K562 (cell line): ENCODE results near the gene BZW2. TPM values are rescaled to one million over a fixed set of nuclear protein-coding genes. Genes with fewer than 3 reads are reported as not detected.

Experiments used
- ARNT ChIP-seq, 2 experiments: fragments of 450-650 bp; IDR thresholded peaks; 2 replicates each; pipeline ENCODE4 v1.6.1; 2016; ENCODE audit warnings: mild to moderate bottlenecking in 1 of 2
- ATF2 ChIP-seq: sonication (generic); formaldehyde crosslinking; IDR thresholded peaks from 2 replicates; pipeline ENCODE4 v1.8.1; 2022; ENCODE audit warnings: missing genetic modification reagents
- BCLAF1 ChIP-seq, 2 experiments: fragments of 450-650 bp in 1 of 2; IDR thresholded peaks; 2 replicates each; pipeline ENCODE4 v1.6.1; 2011 to 2017; ENCODE audit warnings: low read depth in 2 of 2, antibody characterized with exemption in 1 of 2, borderline replicate concordance in 1 of 2, low read length in 1 of 2, mild to moderate bottlenecking in 1 of 2, mixed read lengths in 1 of 2; ENCODE audit not compliant: control insufficient read depth in 1 of 2
- DPF2 ChIP-seq: fragments of 450-650 bp; IDR thresholded peaks from 2 replicates; pipeline ENCODE4 v1.6.1; 2016
- HLTF ChIP-seq: fragments of 450-650 bp; IDR thresholded peaks from 2 replicates; pipeline ENCODE4 v1.6.1; 2016
- JUNB ChIP-seq: fragments of 450-650 bp; formaldehyde crosslinking; conservative IDR thresholded peaks from 2 replicates; pipeline ENCODE4 v1.4.0; 2020; ENCODE audit warnings: mild to moderate bottlenecking
- KAT8 ChIP-seq: fragments of 450-650 bp; IDR thresholded peaks from 2 replicates; pipeline ENCODE4 v1.6.1; 2016; ENCODE audit warnings: low read depth, mild to moderate bottlenecking
- POLR2AphosphoS5 ChIP-seq: IDR thresholded peaks from 2 replicates; pipeline ENCODE4 v1.6.1; 2011; ENCODE audit warnings: mild to moderate bottlenecking, low read depth, low read length, moderate library complexity; ENCODE audit not compliant: control insufficient read depth, insufficient read depth
- RCOR1 ChIP-seq, 2 experiments: IDR thresholded peaks; 2 replicates each; pipeline ENCODE4 v1.6.1; 2012; ENCODE audit warnings: low read depth in 2 of 2, low read length in 2 of 2, borderline replicate concordance in 1 of 2, improper control_type of control experiment in 1 of 2
- SIRT6 ChIP-seq: IDR thresholded peaks from one replicate; pipeline ENCODE4 v1.6.1; 2012; ENCODE audit warnings: low read depth, mild to moderate bottlenecking, control low read depth, inconsistent platforms, low read length, moderate library complexity
- TAF1 ChIP-seq: IDR thresholded peaks from 2 replicates; pipeline ENCODE4 v1.6.1; 2011; ENCODE audit warnings: mild to moderate bottlenecking, low read length, moderate library complexity; ENCODE audit not compliant: insufficient read depth, control insufficient read depth, severe bottlenecking; ENCODE audit errors: extremely low read depth
- YY1 ChIP-seq, 3 experiments: IDR thresholded peaks; 2 replicates each; pipeline ENCODE4 v1.6.1; 2011; ENCODE audit warnings: low read length in 2 of 3, mild to moderate bottlenecking in 2 of 3, moderate library complexity in 2 of 3, borderline replicate concordance in 1 of 3, control low read depth in 1 of 3, low read depth in 1 of 3; ENCODE audit not compliant: insufficient read depth in 3 of 3, insufficient replicate concordance in 2 of 3, control insufficient read depth in 1 of 3, insufficient read length in 1 of 3; ENCODE audit errors: extremely low read depth in 1 of 3
- ZBTB49 ChIP-seq: sonication (generic); formaldehyde crosslinking; IDR thresholded peaks from 2 replicates; pipeline ENCODE4 v1.8.0; 2022; ENCODE audit warnings: missing genetic modification reagents, mild to moderate bottlenecking, borderline replicate concordance
- ZNF277 ChIP-seq: fragments of 250-450 bp; sonication (Bioruptor Pico); IDR thresholded peaks from 2 replicates; pipeline ENCODE4 v1.8.0; 2022; ENCODE audit warnings: inconsistent platforms, mild to moderate bottlenecking, moderate library complexity, borderline replicate concordance
- polyA plus RNA-seq, 8 experiments: library from polyadenylated mRNA; depleted of rRNA in 4 of 8; stranded (reverse) in 5 of 8; unstranded in 3 of 8; fragments of >200 nt; fragmentation: Nextera tagmentation in 2 of 8; fragmentation: Illumina TruSeq in 1 of 8; extraction: Ambion mirVana in 2 of 8; extraction: Trizol in 1 of 8; gene quantifications; 2 replicates each; pipeline versions ENCODE4 v1.2.1 to v1.2.3, GENCODE V29; 2011 to 2014; ENCODE audit warnings: inconsistent platforms in 1 of 8, missing spikeins in 1 of 8
- total RNA-seq, 7 experiments: library from RNA; depleted of rRNA in 6 of 7; stranded (reverse); fragments of >200 nt in 6 of 7; fragmentation: Illumina TruSeq in 2 of 7; extraction: Trizol in 2 of 7; gene quantifications; 2 replicates each; pipeline versions ENCODE4 v1.2.1 to v1.2.3, GENCODE V29; 2011 to 2021; ENCODE audit warnings: low replicate concordance in 1 of 7
- TF ChIP-seq, protein P1 (sequence below), 2 experiments: fragments of 450-650 bp in 1 of 2; sonication (generic) in 1 of 2; formaldehyde crosslinking; conservative IDR thresholded peaks; 2 replicates each; pipeline versions ENCODE4 v1.4.0 to v1.8.1; 2020 to 2022; ENCODE audit warnings: mild to moderate bottlenecking in 1 of 2, missing genetic modification reagents in 1 of 2

BZW2 gene
- total and polyA plus RNA-seq, 9 of the 15 experiments (the other 6 are each of a cell fraction or from before 2014, with no cell fraction given) = 140 to 316 (median 173) TPM

DNA sequence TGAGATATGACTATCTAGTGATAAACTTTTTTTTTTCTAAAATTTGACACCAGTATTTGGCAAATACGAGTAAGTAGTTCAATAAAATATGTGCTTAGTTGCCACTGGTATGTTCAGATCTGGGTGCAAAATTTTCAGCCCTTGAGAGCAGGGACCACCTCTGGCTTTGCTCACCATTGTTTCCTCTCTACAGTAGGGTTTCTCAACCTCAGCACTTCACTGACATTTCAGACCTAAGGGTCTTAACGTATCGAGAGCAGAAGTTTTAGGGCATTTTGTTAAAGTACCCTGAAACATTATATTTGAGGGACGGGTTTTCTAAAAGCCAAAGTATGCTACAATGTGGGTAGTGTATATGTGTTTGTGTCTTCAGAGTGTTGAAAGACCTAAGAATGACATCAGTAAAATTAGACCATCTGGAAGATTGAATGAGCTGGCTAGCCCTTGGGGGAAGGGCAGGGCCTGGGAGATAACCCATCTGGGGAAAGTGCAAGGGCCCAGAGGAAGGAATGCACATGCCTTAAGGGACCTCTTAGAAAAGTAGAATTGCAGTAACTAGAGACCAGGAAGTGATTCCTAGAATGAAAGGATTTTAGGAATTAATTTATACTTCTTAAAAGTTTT, 11.8 kb downstream of the BZW2 start (continued):
- TF ChIP-seq, protein P1, sequence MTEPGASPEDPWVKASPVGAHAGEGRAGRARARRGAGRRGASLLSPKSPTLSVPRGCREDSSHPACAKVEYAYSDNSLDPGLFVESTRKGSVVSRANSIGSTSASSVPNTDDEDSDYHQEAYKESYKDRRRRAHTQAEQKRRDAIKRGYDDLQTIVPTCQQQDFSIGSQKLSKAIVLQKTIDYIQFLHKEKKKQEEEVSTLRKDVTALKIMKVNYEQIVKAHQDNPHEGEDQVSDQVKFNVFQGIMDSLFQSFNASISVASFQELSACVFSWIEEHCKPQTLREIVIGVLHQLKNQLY (CRISPR knock-in tag; conservative IDR thresholded peaks at IDR 0.05) = no peak
- peak; percentile 88 for TF ChIP-seq DPF2
- TF ChIP-seq TAF1 = no peak
- no peak for TF ChIP-seq JUNB (CRISPR knock-in tag)
- no peak for TF ChIP-seq HLTF
- no peak for TF ChIP-seq ZBTB49 (CRISPR knock-in tag)
- no peak for TF ChIP-seq KAT8
- 0 out of 4 replicates have a peak, but pooled peaks of 1 of the 2 experiments have one; percentile 52 for TF ChIP-seq ARNT (IDR thresholded peaks at IDR 0.05)
- TF ChIP-seq ATF2 = no peak
- no peak for TF ChIP-seq SIRT6
- TF ChIP-seq POLR2AphosphoS5 = peak; percentile 74; the same call in 1 of the 2 replicates
- TF ChIP-seq YY1 (IDR thresholded peaks at IDR 0.05; ENCODE audit: borderline replicate concordance in 1 of 3, control insufficient read depth in 1 of 3, extremely low read depth in 1 of 3, insufficient read depth in 3 of 3, insufficient read length in 1 of 3, insufficient replicate concordance in 2 of 3, low read depth in 1 of 3, low read length in 2 of 3) = no peak
- TF ChIP-seq RCOR1 (IDR thresholded peaks at IDR 0.05; ENCODE audit: borderline replicate concordance in 1 of 2, low read depth in 2 of 2, low read length in 2 of 2) = peak; percentile 72 to 88; a peak in 3 of 4 replicates
- TF ChIP-seq ZNF277 (CRISPR knock-in tag) = no peak
- TF ChIP-seq BCLAF1 (IDR thresholded peaks at IDR 0.05; ENCODE audit: borderline replicate concordance in 1 of 2, control insufficient read depth in 1 of 2, low read depth in 2 of 2, low read length in 1 of 2) = 0 out of 4 replicates have a peak, but pooled peaks of 1 of the 2 experiments have one; percentile 28
